ENCODE measurements around the gene VCX3B.

DNA sequence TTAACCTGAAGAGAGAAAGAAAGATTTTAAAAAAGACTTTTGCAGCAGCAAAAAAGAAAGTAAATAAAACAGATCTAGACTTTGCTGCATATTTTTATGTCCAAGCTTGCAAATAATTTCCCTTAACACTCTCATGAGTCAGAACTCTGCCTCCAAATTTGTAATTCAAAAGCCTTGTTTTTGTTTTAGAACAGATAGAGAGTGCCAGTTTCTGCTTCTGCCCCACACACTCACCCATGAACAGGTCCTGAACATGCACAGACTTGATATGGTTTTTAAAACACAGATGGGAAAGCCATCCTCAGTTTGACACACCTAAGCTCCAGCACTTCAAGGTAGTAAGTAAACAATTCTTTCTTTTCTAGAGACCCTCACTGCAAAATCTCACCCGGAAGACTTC is 39.7 kb upstream of the VCX3B start:
- TF ChIP-seq, protein P1, sequence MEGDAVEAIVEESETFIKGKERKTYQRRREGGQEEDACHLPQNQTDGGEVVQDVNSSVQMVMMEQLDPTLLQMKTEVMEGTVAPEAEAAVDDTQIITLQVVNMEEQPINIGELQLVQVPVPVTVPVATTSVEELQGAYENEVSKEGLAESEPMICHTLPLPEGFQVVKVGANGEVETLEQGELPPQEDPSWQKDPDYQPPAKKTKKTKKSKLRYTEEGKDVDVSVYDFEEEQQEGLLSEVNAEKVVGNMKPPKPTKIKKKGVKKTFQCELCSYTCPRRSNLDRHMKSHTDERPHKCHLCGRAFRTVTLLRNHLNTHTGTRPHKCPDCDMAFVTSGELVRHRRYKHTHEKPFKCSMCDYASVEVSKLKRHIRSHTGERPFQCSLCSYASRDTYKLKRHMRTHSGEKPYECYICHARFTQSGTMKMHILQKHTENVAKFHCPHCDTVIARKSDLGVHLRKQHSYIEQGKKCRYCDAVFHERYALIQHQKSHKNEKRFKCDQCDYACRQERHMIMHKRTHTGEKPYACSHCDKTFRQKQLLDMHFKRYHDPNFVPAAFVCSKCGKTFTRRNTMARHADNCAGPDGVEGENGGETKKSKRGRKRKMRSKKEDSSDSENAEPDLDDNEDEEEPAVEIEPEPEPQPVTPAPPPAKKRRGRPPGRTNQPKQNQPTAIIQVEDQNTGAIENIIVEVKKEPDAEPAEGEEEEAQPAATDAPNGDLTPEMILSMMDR (IDR thresholded peaks at IDR 0.05), result no peak
- no peak for TF ChIP-seq POLR2A (IDR thresholded peaks at IDR 0.05)

Measured in right lobe of liver (tissue), 4 donors.